Lower lobe of right lung (tissue), 2 donors: ENCODE results near the gene OR13C4. TPM values are rescaled to one million over a fixed set of nuclear protein-coding genes. Genes with fewer than 3 reads are reported as not detected.

Experiments
- ATAC-seq, 2 donors: fragments of 200-7000 bp; cut with Tn5 transposase; one replicate each; pipeline ENCODE4 v1.9.1; 2020 to 2022; ENCODE audit warnings: mild to moderate bottlenecking in 2 of 2, moderate library complexity in 2 of 2
- DNase-seq: peaks from one replicate; pipeline ENCODE4 v3.0.0-alpha.2; 2020
- H3K27ac ChIP-seq: fragments of 200-600 bp; one replicate; pipeline ENCODE4 v1.8.0; 2022
- H3K27me3 ChIP-seq: fragments of 200-600 bp; one replicate; pipeline ENCODE4 v1.8.0; 2022; ENCODE audit warnings: low read depth
- H3K36me3 ChIP-seq: fragments of 200-600 bp; one replicate; pipeline ENCODE4 v1.8.0; 2022; ENCODE audit warnings: mild to moderate bottlenecking
- H3K4me1 ChIP-seq: fragments of 200-600 bp; one replicate; pipeline ENCODE4 v1.8.0; 2022
- H3K4me3 ChIP-seq: fragments of 200-600 bp; one replicate; pipeline ENCODE4 v1.8.0; 2022; ENCODE audit warnings: mild to moderate bottlenecking
- H3K9me3 ChIP-seq: fragments of 200-600 bp; one replicate; pipeline ENCODE4 v1.8.0; 2022
- CTCF ChIP-seq: fragments of 200-600 bp; IDR thresholded peaks from one replicate; pipeline ENCODE4 v1.8.0; 2022; ENCODE audit warnings: antibody characterized with exemption, mild to moderate bottlenecking
- intact Hi-C: fragments of 100-400 bp; cut with DNase I; formaldehyde crosslinking; loops from one replicate; pipeline ENCODE4 v1.11.0; 2022
- total RNA-seq: library from RNA; stranded (reverse); fragmentation: NEBNext Ultra II Directional; extraction: Animal tissue kit (Norgen Biotek cat#: 25700); gene quantifications from one replicate; pipeline ENCODE4 v1.2.1, GENCODE V29; 2021
- donor health status: DM: no; HTN: yes; CAD: no; lungs with severe emphysema.

OR13C4 gene
- total RNA-seq, 1 donor from 2014 or later: not detected

DNA sequence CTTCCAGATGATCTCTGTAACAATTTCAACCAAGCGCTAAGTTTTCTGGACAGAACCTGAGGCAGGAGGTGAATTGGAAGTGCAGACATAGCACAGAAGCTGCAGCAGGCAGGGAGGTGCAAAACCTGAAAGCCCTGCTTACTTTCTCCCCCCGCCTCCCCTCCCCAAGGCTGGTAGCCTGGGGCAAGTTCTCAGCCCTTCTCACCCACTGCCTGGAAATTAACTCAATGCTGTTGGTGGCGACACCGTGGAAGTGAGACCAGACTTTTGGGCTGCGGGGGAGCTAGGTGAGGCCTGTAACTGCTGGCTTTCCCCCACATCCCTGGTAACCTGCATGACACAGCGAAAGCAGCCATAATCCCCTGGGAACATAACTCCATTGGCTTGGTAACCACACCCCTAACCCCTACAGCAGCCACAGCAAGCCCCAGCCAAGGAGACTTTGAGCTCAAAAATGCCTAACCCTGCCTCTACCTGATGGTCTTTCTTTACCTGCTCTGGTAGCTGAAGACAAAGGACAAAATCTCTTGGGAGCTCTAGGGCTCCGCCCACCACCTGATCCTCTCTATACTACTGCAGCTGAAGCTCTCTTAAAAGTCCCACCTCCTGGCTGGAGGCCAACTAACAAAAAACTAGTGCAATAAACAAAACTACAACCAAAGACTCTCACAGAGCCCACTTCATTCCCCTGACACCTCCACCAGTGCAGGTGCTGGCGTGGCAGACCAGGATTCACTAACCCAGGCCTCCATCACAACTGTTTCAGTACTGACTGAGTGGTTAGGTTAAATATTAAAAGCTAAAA lies 30.0 kb upstream of the OR13C4 start:
- no peaks in the 10 kb centered on the region for H3K4me1 ChIP-seq
- intact Hi-C loops: no loop called here
- no peaks in the 10 kb centered on the region for H3K9me3 ChIP-seq
- H3K4me3 ChIP-seq: no peak overlapping the region
- no peak for ATAC-seq
- H3K27me3 ChIP-seq: no peaks in the 10 kb centered on the region
- no peak for TF ChIP-seq CTCF
- no peaks in the 10 kb centered on the region for H3K36me3 ChIP-seq
- no peak for DNase-seq
- H3K27ac ChIP-seq: no peak overlapping the region

DNA sequence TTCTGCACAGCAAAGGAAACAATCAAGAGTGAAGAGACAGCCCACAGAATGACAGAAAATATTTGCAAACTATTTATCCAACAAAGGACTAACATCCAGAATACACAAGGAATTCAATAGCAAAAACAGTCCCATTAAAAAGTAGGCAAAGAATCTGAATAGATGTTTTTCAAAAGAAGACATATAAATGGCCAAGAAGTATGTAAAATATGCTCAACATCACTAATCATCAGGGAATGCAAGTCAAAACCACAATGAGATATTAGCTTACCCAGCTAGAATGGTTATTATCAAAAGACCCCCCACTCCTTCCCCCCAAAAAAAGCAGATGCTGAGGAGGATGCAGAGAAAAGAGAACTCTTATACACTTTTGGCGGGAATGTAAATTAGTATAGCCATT lies 28.5 kb upstream of the OR13C4 start:
- H3K27ac ChIP-seq: no peak overlapping the region
- no peak overlapping the region for H3K4me3 ChIP-seq
- no peaks in the 10 kb centered on the region for H3K9me3 ChIP-seq
- no peaks in the 10 kb centered on the region for H3K27me3 ChIP-seq
- no peak for TF ChIP-seq CTCF
- no peak for ATAC-seq
- DNase-seq: no peak
- no peaks in the 10 kb centered on the region for H3K36me3 ChIP-seq
- H3K4me1 ChIP-seq: no peaks in the 10 kb centered on the region
- intact Hi-C loops: no loop called here

- Histone ChIP-seq H3K4me1 (no peaks in the 10 kb centered on the region), H3K4me3 (no peak overlapping the region), H3K27me3 (no peaks in the 10 kb centered on the region), H3K9me3 (no peaks in the 10 kb centered on the region), H3K27ac (no peak overlapping the region), H3K36me3 (no peaks in the 10 kb centered on the region)
- intact Hi-C loops: no loop called here
- TF ChIP-seq CTCF: no peak
- DNase-seq (no peak), ATAC-seq (no peak)
Observed at GRCh38 chr9:104553261-104553660, 26.3 kb upstream of the OR13C4 start.

- Histone ChIP-seq H3K4me1 (no peaks in the 10 kb centered on the region), H3K9me3 (no peaks in the 10 kb centered on the region), H3K36me3 (no peaks in the 10 kb centered on the region), H3K27ac (no peak overlapping the region), H3K27me3 (no peaks in the 10 kb centered on the region), H3K4me3 (no peak overlapping the region)
- intact Hi-C loops: no loop called here
- ATAC-seq: no peak
- no peak for DNase-seq
- TF ChIP-seq CTCF: no peak
Observed at GRCh38 chr9:104544644-104545043, 17.6 kb upstream of the OR13C4 start.

- no peaks in the 10 kb centered on the region for H3K27me3 ChIP-seq
- no peak overlapping the region for H3K4me3 ChIP-seq
- ATAC-seq: no peak
- H3K4me1 ChIP-seq: no peaks in the 10 kb centered on the region
- intact Hi-C loops: no loop called here
- H3K36me3 ChIP-seq: no peaks in the 10 kb centered on the region
- no peak for DNase-seq
- H3K9me3 ChIP-seq: no peaks in the 10 kb centered on the region
- no peak for TF ChIP-seq CTCF
- H3K27ac ChIP-seq: no peak overlapping the region
Observed at GRCh38 chr9:104539275-104539674, 12.3 kb upstream of the OR13C4 start.
